Uterus (tissue), 4 donors: ENCODE results near the gene PREX1. TPM values are rescaled to one million over a fixed set of nuclear protein-coding genes. Genes with fewer than 3 reads are reported as not detected.

Experiments used
- DNase-seq, 2 donors: peaks; one replicate each; pipeline ENCODE4 v3.0.0-alpha.2; 2019 to 2020
- H3K27ac ChIP-seq, 2 donors: fragments of 200-600 bp; sonication (generic); 1 replicate in 1 of 2; 2 replicates in 1 of 2; pipeline ENCODE4 v1.5.1; 2016 to 2018
- H3K27me3 ChIP-seq, 2 donors: fragments of 200-600 bp; sonication (generic); one replicate each; pipeline ENCODE4 v1.5.1; 2018 to 2019; ENCODE audit warnings: control low read depth in 1 of 2
- H3K36me3 ChIP-seq, 2 donors: fragments of 200-600 bp; sonication (generic); one replicate each; pipeline ENCODE4 v1.5.1; 2019; ENCODE audit warnings: control low read depth in 1 of 2
- H3K4me1 ChIP-seq, 2 donors: fragments of 200-600 bp; sonication (generic); one replicate each; pipeline ENCODE4 v1.5.1; 2018 to 2019; ENCODE audit warnings: control low read depth in 1 of 2
- H3K4me3 ChIP-seq, 2 donors: fragments of 200-600 bp; sonication (generic); 1 replicate in 1 of 2; 2 replicates in 1 of 2; pipeline ENCODE4 v1.5.1; 2018 to 2019; ENCODE audit warnings: mild to moderate bottlenecking in 1 of 2
- H3K9me3 ChIP-seq, 2 donors: fragments of 200-600 bp; sonication (generic); one replicate each; pipeline ENCODE4 v1.5.1; 2019; ENCODE audit warnings: control low read depth in 1 of 2
- POLR2A ChIP-seq, 2 donors: fragments of 450-650 bp; IDR thresholded peaks; one replicate each; pipeline ENCODE4 v1.6.1; 2016; ENCODE audit warnings: antibody characterized with exemption in 2 of 2, mild to moderate bottlenecking in 1 of 2, moderate library complexity in 1 of 2
- intact Hi-C: fragments of 100-400 bp; cut with DNase I; formaldehyde crosslinking; loops from one replicate; pipeline ENCODE4 v1.15.1; 2023; ENCODE audit warnings: low total_unique reads
- total RNA-seq, 4 donors: library from RNA; depleted of rRNA in 3 of 4; stranded (reverse); fragments of >200 nt in 3 of 4; gene quantifications; one replicate each; pipeline versions ENCODE4 v1.1.0 to v1.2.4, GENCODE V29; 2014 to 2023
- TF ChIP-seq, protein P1 (sequence below), 4 experiments: fragments of 200-600 bp in 2 of 4; fragments of 450-650 bp in 2 of 4; sonication (generic) in 2 of 4; IDR thresholded peaks; one replicate each; pipeline ENCODE4 v1.5.1; 2016 to 2019; ENCODE audit warnings: antibody characterized with exemption in 4 of 4, mild to moderate bottlenecking in 2 of 4, moderate library complexity in 1 of 4
- donor health status: DM: yes; HTN: yes; CAD: no.

Gene PREX1
- total RNA-seq, 4 donors from 2014 or later = 3.6 to 19.7 (median 11.3) TPM

DNA sequence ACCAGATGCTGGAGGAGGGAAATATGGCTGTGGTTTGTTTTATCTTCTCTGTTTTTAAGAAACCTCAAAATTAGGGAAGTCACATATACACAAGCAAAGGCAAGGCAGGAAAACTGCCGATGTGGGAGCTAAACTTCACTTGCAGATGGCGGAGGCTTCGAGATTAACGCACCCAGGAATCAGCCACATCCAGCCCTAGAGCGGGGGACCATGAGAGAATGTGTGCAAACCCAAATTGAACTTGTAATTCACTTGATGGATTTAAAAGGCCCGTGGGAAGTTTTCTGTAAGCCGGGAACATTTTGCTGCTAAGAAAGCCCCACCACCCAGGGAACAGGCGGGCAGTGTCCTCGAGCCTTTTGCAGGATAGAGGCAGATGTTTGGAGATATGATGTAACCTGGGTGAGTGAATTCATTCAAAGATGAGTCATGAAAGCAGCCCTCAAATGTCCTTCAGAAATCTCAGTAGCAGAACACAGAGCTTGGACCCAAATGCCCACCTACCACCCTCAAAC lies 39.9 kb downstream of the PREX1 start:
- Histone ChIP-seq H3K9me3 (no peaks in the 10 kb centered on the region), H3K27ac (no peak overlapping the region), H3K36me3 (no peaks in the 10 kb centered on the region), H3K4me1 (no peaks in the 10 kb centered on the region), H3K4me3 (no peak overlapping the region), H3K27me3 (no peaks in the 10 kb centered on the region)
- DNase-seq = no peak
- TF ChIP-seq, protein P1, sequence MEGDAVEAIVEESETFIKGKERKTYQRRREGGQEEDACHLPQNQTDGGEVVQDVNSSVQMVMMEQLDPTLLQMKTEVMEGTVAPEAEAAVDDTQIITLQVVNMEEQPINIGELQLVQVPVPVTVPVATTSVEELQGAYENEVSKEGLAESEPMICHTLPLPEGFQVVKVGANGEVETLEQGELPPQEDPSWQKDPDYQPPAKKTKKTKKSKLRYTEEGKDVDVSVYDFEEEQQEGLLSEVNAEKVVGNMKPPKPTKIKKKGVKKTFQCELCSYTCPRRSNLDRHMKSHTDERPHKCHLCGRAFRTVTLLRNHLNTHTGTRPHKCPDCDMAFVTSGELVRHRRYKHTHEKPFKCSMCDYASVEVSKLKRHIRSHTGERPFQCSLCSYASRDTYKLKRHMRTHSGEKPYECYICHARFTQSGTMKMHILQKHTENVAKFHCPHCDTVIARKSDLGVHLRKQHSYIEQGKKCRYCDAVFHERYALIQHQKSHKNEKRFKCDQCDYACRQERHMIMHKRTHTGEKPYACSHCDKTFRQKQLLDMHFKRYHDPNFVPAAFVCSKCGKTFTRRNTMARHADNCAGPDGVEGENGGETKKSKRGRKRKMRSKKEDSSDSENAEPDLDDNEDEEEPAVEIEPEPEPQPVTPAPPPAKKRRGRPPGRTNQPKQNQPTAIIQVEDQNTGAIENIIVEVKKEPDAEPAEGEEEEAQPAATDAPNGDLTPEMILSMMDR (IDR thresholded peaks at IDR 0.05) = no peak
- no peak for TF ChIP-seq POLR2A (IDR thresholded peaks at IDR 0.05)
- intact Hi-C loops = no loop called here

DNA sequence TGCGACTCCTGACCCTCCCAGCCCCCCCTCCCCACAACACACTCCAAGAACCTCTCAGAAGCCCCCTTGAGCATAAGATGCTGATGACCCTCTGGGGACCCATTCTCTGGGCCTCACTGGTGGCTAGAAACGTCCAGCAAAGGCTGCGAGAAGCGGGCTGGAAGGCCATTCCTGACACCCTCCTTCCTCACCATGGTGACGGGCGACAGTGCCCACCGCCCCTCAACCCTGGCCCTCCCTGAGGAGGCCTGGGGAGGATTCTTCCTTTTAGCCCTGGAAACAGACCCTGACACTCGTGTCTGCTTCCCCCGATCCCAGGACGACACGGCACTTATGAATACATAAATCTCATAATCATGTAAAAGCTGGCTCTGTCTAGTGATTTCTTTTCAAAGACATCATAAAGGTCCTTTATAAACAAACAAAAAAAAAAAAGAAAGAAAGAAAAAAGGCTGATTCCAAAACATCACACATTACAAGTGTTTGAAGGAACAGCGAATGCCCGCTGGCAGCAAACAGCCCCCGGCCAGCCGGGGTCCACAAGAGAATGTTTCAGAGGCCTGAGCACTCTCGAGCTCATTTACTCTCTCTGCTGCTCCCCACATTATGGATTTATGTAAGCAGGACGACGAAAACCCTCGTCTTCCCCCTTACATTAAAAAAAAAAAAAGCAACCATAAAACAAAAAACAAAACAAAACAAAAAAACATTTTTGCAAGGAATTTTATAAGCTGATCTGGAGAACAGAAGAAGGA lies 40.7 kb downstream of the PREX1 start:
- TF ChIP-seq POLR2A (IDR thresholded peaks at IDR 0.05) = no peak
- TF ChIP-seq, protein P1 (IDR thresholded peaks at IDR 0.05) = no peak
- no peak overlapping the region for H3K4me3 ChIP-seq
- no peaks in the 10 kb centered on the region for H3K27me3 ChIP-seq
- no peak for DNase-seq
- intact Hi-C loops = no loop called here
- no peaks in the 10 kb centered on the region for H3K4me1 ChIP-seq
- H3K9me3 ChIP-seq = no peaks in the 10 kb centered on the region
- no peak overlapping the region for H3K27ac ChIP-seq
- no peaks in the 10 kb centered on the region for H3K36me3 ChIP-seq

DNA sequence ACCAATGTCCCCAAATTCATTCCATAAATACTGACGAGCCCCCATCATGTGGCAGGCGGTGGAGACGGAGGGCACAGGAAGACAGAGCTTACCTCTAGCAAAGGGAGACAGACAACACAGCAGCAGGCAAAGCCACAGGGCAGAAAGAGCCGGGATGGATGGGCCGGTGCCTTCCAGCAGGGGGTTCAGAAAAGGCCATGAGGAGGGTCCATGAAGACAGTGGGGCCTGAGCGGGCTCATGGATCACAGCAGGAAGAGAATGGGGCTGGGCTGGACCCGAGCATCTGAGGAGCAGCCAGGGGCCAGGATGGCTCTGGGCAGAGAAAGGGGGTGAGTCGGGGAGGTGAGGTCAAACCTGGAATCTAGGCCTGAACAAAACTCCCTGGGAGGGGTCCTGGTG lies 42.0 kb downstream of the PREX1 start:
- Histone ChIP-seq H3K4me1 (no peaks in the 10 kb centered on the region), H3K27me3 (no peaks in the 10 kb centered on the region), H3K27ac (no peak overlapping the region), H3K36me3 (no peaks in the 10 kb centered on the region), H3K4me3 (no peak overlapping the region), H3K9me3 (no peaks in the 10 kb centered on the region)
- no peak for TF ChIP-seq POLR2A (IDR thresholded peaks at IDR 0.05)
- TF ChIP-seq, protein P1 (IDR thresholded peaks at IDR 0.05) = no peak
- intact Hi-C loops = no loop called here
- no peak for DNase-seq

- no peaks in the 10 kb centered on the region for H3K4me1 ChIP-seq
- H3K4me3 ChIP-seq = no peak overlapping the region
- H3K36me3 ChIP-seq = no peaks in the 10 kb centered on the region
- no peaks in the 10 kb centered on the region for H3K9me3 ChIP-seq
- TF ChIP-seq, protein P1 (IDR thresholded peaks at IDR 0.05) = no peak
- no peak for TF ChIP-seq POLR2A (IDR thresholded peaks at IDR 0.05)
- H3K27ac ChIP-seq = no peak overlapping the region
- no peak for DNase-seq
- no peaks in the 10 kb centered on the region for H3K27me3 ChIP-seq
- intact Hi-C loops = no loop called here
Measured at GRCh38 chr20:48785256-48785655, 42.5 kb downstream of the PREX1 start.

DNA sequence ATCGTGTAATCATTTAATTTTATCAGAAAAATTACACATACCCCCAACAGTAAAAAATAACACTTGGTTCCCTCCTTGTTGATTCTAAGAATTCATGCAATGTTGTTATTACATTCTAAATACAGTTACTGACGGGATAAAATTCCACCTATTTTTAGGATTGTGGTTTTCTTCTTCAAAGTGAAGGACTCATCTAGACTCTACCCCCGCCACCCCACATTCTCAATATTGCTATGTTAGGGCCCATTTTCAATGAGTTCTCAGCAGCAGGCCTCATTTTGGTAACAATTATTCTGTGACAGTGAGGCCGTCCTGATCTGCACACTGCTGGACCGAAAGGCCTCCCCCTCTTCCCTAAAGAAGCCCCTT lies 43.5 kb downstream of the PREX1 start:
- H3K27me3 ChIP-seq = no peaks in the 10 kb centered on the region
- no peaks in the 10 kb centered on the region for H3K4me1 ChIP-seq
- no peaks in the 10 kb centered on the region for H3K9me3 ChIP-seq

More for the DNA sequence above, 43.5 kb downstream of the PREX1 start:
- intact Hi-C loops = no loop called here
- TF ChIP-seq POLR2A (IDR thresholded peaks at IDR 0.05) = no peak
- TF ChIP-seq, protein P1 (IDR thresholded peaks at IDR 0.05) = no peak
- no peak overlapping the region for H3K4me3 ChIP-seq
- no peaks in the 10 kb centered on the region for H3K36me3 ChIP-seq
- no peak overlapping the region for H3K27ac ChIP-seq
- no peak for DNase-seq
